GM12874 (cell line): ENCODE results near the gene GRIK3.

Experiments
- CTCF ChIP-seq: IDR thresholded peaks from 2 replicates; pipeline ENCODE4 v1.5.1; 2011; ENCODE audit warnings: low read depth, mild to moderate bottlenecking, control low read depth, low read length, moderate library complexity; ENCODE audit not compliant: insufficient read depth

GRIK3 gene

GRCh38 chr1:36847186-36847585 is 187.1 kb downstream of the GRIK3 start:
- no peak for TF ChIP-seq CTCF

- TF ChIP-seq CTCF, result no peak
Measured at GRCh38 chr1:36846357-36846756, 188.0 kb downstream of the GRIK3 start.

- no peak for TF ChIP-seq CTCF
Measured at GRCh38 chr1:36845802-36846201, 188.5 kb downstream of the GRIK3 start.

GRCh38 chr1:36844917-36845316 is 189.4 kb downstream of the GRIK3 start:
- TF ChIP-seq CTCF, result no peak

- TF ChIP-seq CTCF, result no peak
Measured at GRCh38 chr1:36843906-36844610, 190.3 kb downstream of the GRIK3 start.

- TF ChIP-seq CTCF, result no peak
Measured at GRCh38 chr1:36843027-36843426, 191.3 kb downstream of the GRIK3 start.

GRCh38 chr1:36842448-36842847 is 191.9 kb downstream of the GRIK3 start:
- TF ChIP-seq CTCF, result no peak

GRCh38 chr1:36839485-36839884 is 194.8 kb downstream of the GRIK3 start:
- TF ChIP-seq CTCF, result no peak
